Urothelium cell line (cell line): ENCODE data around the gene PSTPIP1.

ENCODE experiments used
- DNase-seq: peaks from one replicate; pipeline ENCODE4 v3.0.0; 2011; ENCODE audit warnings: low spot score, mixed read lengths
- FAIRE-seq: peaks from 2 replicates; lab custom pipeline; 2011; peaks lifted over from hg19 to GRCh38; lab: Jason Lieb, UNC

The PSTPIP1 gene

GRCh38 chr15:77028451-77029165 is 33.7 kb downstream of the PSTPIP1 start:
- FAIRE-seq (no peak), DNase-seq (no peak)

- FAIRE-seq, result peak; percentile 27
- DNase-seq, result no peak
These were observed 34.5 kb downstream of the PSTPIP1 start for GRCh38 chr15:77029166-77030047.

GRCh38 chr15:77030048-77030927 is 35.4 kb downstream of the PSTPIP1 start:
- no peak for DNase-seq
- FAIRE-seq, result no peak

- DNase-seq, result no peak
- FAIRE-seq, result no peak
These were observed 36.0 kb downstream of the PSTPIP1 start for GRCh38 chr15:77030928-77031375.

- DNase-seq (no peak), FAIRE-seq (no peak)
These were observed 36.6 kb downstream of the PSTPIP1 start for GRCh38 chr15:77031376-77032050.

GRCh38 chr15:77032052-77032646 is 37.2 kb downstream of the PSTPIP1 start:
- FAIRE-seq (no peak), DNase-seq (no peak)

- no peak for DNase-seq
- no peak for FAIRE-seq
These were observed 37.9 kb downstream of the PSTPIP1 start for GRCh38 chr15:77032647-77033416.

- DNase-seq, result no peak
- FAIRE-seq, result no peak
These were observed 38.4 kb downstream of the PSTPIP1 start for GRCh38 chr15:77033417-77033728.

- FAIRE-seq, result peak; percentile 70
- no peak for DNase-seq
These were observed 39.1 kb downstream of the PSTPIP1 start for GRCh38 chr15:77033729-77034671.

GRCh38 chr15:77034695-77035489 is 40.0 kb downstream of the PSTPIP1 start:
- FAIRE-seq (no peak), DNase-seq (no peak)

- DNase-seq (no peak), FAIRE-seq (no peak)
These were observed 40.7 kb downstream of the PSTPIP1 start for GRCh38 chr15:77035584-77035983.

- FAIRE-seq, result no peak
- DNase-seq, result no peak
These were observed 41.1 kb downstream of the PSTPIP1 start for GRCh38 chr15:77035999-77036471.

- no peak for DNase-seq
- FAIRE-seq, result no peak
These were observed 41.8 kb downstream of the PSTPIP1 start for GRCh38 chr15:77036537-77037387.

- DNase-seq, result no peak
- no peak for FAIRE-seq
These were observed 42.7 kb downstream of the PSTPIP1 start for GRCh38 chr15:77037388-77038209.

- peak; percentile 96 for FAIRE-seq
These were observed 43.6 kb downstream of the PSTPIP1 start for GRCh38 chr15:77038312-77039216.

More at GRCh38 chr15:77038312-77039216, 43.6 kb downstream of the PSTPIP1 start:
- DNase-seq, result peak; percentile 73
